ENCODE data around the gene CECR2. TPM values are rescaled to one million over a fixed set of nuclear protein-coding genes. Genes with fewer than 3 reads are reported as not detected.

CECR2 gene
- total RNA-seq, 1 experiment from 2014 or later, result 154 TPM

- H3K4ac ChIP-seq (ENCODE audit: low read depth, low read length), result no peak overlapping the region
- H4K5ac ChIP-seq (ENCODE audit: insufficient read length, low read depth, low read length), result no peak overlapping the region
- H3K23me2 ChIP-seq (ENCODE audit: insufficient read length, low read depth, low read length, poor library complexity, severe bottlenecking), result no peaks in the 10 kb centered on the region
- no peak overlapping the region for H3K27ac ChIP-seq (ENCODE audit: insufficient read length, low read depth, low read length)
- H2BK12ac ChIP-seq (ENCODE audit: insufficient read length, low read depth, low read length), result no peak overlapping the region
- H3K79me2 ChIP-seq (ENCODE audit: insufficient read depth, low read length), result 0 out of 2 replicates have a peak, but pooled peaks cover 2% of the 10 kb centered on the region
- H2BK5ac ChIP-seq (ENCODE audit: insufficient read length, low read length), result no peak overlapping the region
- no peak overlapping the region for H4K91ac ChIP-seq (ENCODE audit: insufficient read length, low read depth, low read length)
- no peaks in the 10 kb centered on the region for H3K9me3 ChIP-seq (ENCODE audit: control insufficient read depth, low read depth, low read length)
- no peak overlapping the region for H3K27ac Mint-ChIP-seq
- no peak overlapping the region for H2BK120ac ChIP-seq (ENCODE audit: low read depth, low read length, poor library complexity, severe bottlenecking)
- H2BK15ac ChIP-seq (ENCODE audit: low read depth, low read length), result no peak overlapping the region
- no peaks in the 10 kb centered on the region for H4K20me1 ChIP-seq (ENCODE audit: control insufficient read depth, insufficient read depth, insufficient read length)
- H3T11ph ChIP-seq (ENCODE audit: low read length), result no peak overlapping the region
- no peak overlapping the region for H3K18ac ChIP-seq (ENCODE audit: insufficient read length, low read depth, low read length)
- no peaks in the 10 kb centered on the region for H3K4me1 Mint-ChIP-seq
- H3K4me3 Mint-ChIP-seq, result no peak overlapping the region
- H3K79me1 ChIP-seq (ENCODE audit: insufficient read depth, low read depth, low read length, poor library complexity, severe bottlenecking), result peaks cover 3% of the 10 kb centered on the region
- no peak overlapping the region for H3K23ac ChIP-seq (ENCODE audit: insufficient read length, low read depth, low read length)
- no peak overlapping the region for H2BK20ac ChIP-seq (ENCODE audit: low read depth, low read length, poor library complexity, severe bottlenecking)
- H4K8ac ChIP-seq (replicated peaks; ENCODE audit: insufficient read length, low read depth, low read length), result no peak overlapping the region
- no peaks in the 10 kb centered on the region for H3K27me3 Mint-ChIP-seq (ENCODE audit: low read depth)
- peaks cover 0 to 25% (median 18%) of the 10 kb centered on the region in 3 experiments; a peak in 5 of 7 replicates for H3K36me3 Mint-ChIP-seq (ENCODE audit: insufficient read depth in 1 of 3, low read depth in 3 of 3)
- WGBS (ENCODE audit: extremely low coverage, insufficient read length, low lambda C conversion rate), result no CpG with 5 or more reads among the region's 5 CpGs
- H3K9ac ChIP-seq (ENCODE audit: extremely low read depth, insufficient read length, low read length), result no peak overlapping the region
- H2AK5ac ChIP-seq (ENCODE audit: insufficient read length, low read length), result no peak overlapping the region
- no peak overlapping the region for H3K56ac ChIP-seq (ENCODE audit: insufficient read length, low read depth, low read length)
- DNase-seq, result no peak
- H3K27me3 ChIP-seq (ENCODE audit: insufficient read depth, low read length), result no peaks in the 10 kb centered on the region
- H2AFZ ChIP-seq (ENCODE audit: low read length), result no peak overlapping the region
- no peaks in the 10 kb centered on the region for H3K9me3 Mint-ChIP-seq
- TF ChIP-seq, protein P1, sequence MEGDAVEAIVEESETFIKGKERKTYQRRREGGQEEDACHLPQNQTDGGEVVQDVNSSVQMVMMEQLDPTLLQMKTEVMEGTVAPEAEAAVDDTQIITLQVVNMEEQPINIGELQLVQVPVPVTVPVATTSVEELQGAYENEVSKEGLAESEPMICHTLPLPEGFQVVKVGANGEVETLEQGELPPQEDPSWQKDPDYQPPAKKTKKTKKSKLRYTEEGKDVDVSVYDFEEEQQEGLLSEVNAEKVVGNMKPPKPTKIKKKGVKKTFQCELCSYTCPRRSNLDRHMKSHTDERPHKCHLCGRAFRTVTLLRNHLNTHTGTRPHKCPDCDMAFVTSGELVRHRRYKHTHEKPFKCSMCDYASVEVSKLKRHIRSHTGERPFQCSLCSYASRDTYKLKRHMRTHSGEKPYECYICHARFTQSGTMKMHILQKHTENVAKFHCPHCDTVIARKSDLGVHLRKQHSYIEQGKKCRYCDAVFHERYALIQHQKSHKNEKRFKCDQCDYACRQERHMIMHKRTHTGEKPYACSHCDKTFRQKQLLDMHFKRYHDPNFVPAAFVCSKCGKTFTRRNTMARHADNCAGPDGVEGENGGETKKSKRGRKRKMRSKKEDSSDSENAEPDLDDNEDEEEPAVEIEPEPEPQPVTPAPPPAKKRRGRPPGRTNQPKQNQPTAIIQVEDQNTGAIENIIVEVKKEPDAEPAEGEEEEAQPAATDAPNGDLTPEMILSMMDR (conservative IDR thresholded peaks at IDR 0.05), result no peak
- H3K14ac ChIP-seq (ENCODE audit: insufficient read depth, low read length), result no peak overlapping the region
- H3K4me1 ChIP-seq (ENCODE audit: insufficient read depth, low read length), result no peaks in the 10 kb centered on the region
- no peak overlapping the region for H3K4me2 ChIP-seq (ENCODE audit: insufficient read depth, insufficient read length, low read length)
These were observed 237.2 kb downstream of the CECR2 start for GRCh38 chr22:17606496-17606895.

Other genes starting within 250 kb of the CECR2 start
- 8.1 and 8.7 TPM in 2 replicates for gene TMEM121B, start 248.1 kb upstream of the CECR2 start, total RNA-seq (2021)
- 68.4 and 71.3 TPM in 2 replicates for gene HDHD5, start 210.2 kb upstream of the CECR2 start, total RNA-seq (2021)
- 57.2 and 59.3 TPM in 2 replicates for gene ADA2, start 150.0 kb upstream of the CECR2 start, total RNA-seq (2021)
- gene SLC25A18, start 194.0 kb downstream of the CECR2 start, total RNA-seq (2021), result 2.3 and 3.0 TPM in 2 replicates